Measurements from ENCODE around the gene APOLD1. TPM values are rescaled to one million over a fixed set of nuclear protein-coding genes. Genes with fewer than 3 reads are reported as not detected.

APOLD1 gene
- total RNA-seq, 2 donors from 2014 or later = 5.2 to 6.5 TPM

GRCh38 chr12:12840580-12840899 lies 55.1 kb downstream of the APOLD1 start:
- Mint-ChIP-seq H3K27ac (no peak overlapping the region), H3K9me3 (no peaks in the 10 kb centered on the region)
- ATAC-seq = no peak

More at GRCh38 chr12:12840580-12840899, 55.1 kb downstream of the APOLD1 start:
- no peak for DNase-seq (ENCODE audit: low spot score in 2 of 2)
- H3K36me3 Mint-ChIP-seq = peaks cover 7 to 12% of the 10 kb centered on the region in 2 donors

Other genes starting within 250 kb of the APOLD1 start
- 10 to 100 TPM; 37.4 to 64.8 TPM for gene DUSP16, start 222.8 kb upstream of the APOLD1 start, total RNA-seq
- gene CREBL2, start 173.8 kb upstream of the APOLD1 start, total RNA-seq = 10 to 100 TPM; 10.7 to 15.7 TPM
- gene GPR19, start 89.5 kb upstream of the APOLD1 start, total RNA-seq = 10 to 100 TPM; 24.8 to 27.5 TPM
- 10 to 100 TPM; 39.7 to 46.6 TPM for gene CDKN1B, start 68.3 kb upstream of the APOLD1 start, total RNA-seq
- 100 to 1,000 TPM in 1 of 2 donors, 10 to 100 TPM in 1; 94.7 to 109 TPM for gene DDX47, start 27.7 kb downstream of the APOLD1 start, total RNA-seq
- gene GPRC5A, start 105.9 kb downstream of the APOLD1 start, total RNA-seq = under 1 TPM; 0.30 to 0.80 TPM
- not detected for gene GPRC5D, start 166.5 kb downstream of the APOLD1 start, total RNA-seq
- gene HEBP1, start 214.6 kb downstream of the APOLD1 start, total RNA-seq = 10 to 100 TPM; 25.0 to 34.2 TPM